HG03439 (cell line): ENCODE results near the gene TIMM21.

Experiments used
- ATAC-seq: cut with Tn5 transposase; IDR thresholded peaks from one replicate; pipeline ENCODE4 v1.9.1; 2021; ENCODE audit warnings: mild to moderate bottlenecking, moderate library complexity; ENCODE audit not compliant: unreplicated experiment

TIMM21 gene

GRCh38 chr18:74147779-74148542, at the start of gene TIMM21, which contains the start of gene FBXO15:
TSS of gene TIMM21 (plus strand) at chr18:74148523. CDS start at chr18:74148809, 286 bp downstream.
TSS of gene FBXO15 (minus strand) at chr18:74147834. CDS start at chr18:74147785, 49 bp downstream.
- ATAC-seq: peak; percentile 92

GRCh38 chr18:74108460-74108859, 39.9 kb upstream of the TIMM21 start:
- ATAC-seq: no peak

GRCh38 chr18:74110149-74110548, 38.2 kb upstream of the TIMM21 start:
- no peak for ATAC-seq

- no peak for ATAC-seq
Measured at GRCh38 chr18:74110976-74111375, 37.3 kb upstream of the TIMM21 start.

- no peak for ATAC-seq
Measured at GRCh38 chr18:74113711-74114110, 34.6 kb upstream of the TIMM21 start.

- ATAC-seq: no peak
Measured at GRCh38 chr18:74114116-74114515, 34.2 kb upstream of the TIMM21 start.

GRCh38 chr18:74115046-74115445, 33.3 kb upstream of the TIMM21 start:
- no peak for ATAC-seq

- ATAC-seq: no peak
Measured at GRCh38 chr18:74116633-74117554, 31.4 kb upstream of the TIMM21 start.

- no peak for ATAC-seq
Measured at GRCh38 chr18:74123200-74123599, 25.1 kb upstream of the TIMM21 start.

- ATAC-seq: no peak
Measured at GRCh38 chr18:74124642-74125041, 23.7 kb upstream of the TIMM21 start.

GRCh38 chr18:74126684-74127655, 21.4 kb upstream of the TIMM21 start:
- ATAC-seq: no peak

- ATAC-seq: no peak
Measured at GRCh38 chr18:74128159-74128558, 20.2 kb upstream of the TIMM21 start.

- ATAC-seq: no peak
Measured at GRCh38 chr18:74131124-74131523, 17.2 kb upstream of the TIMM21 start.

- no peak for ATAC-seq
Measured at GRCh38 chr18:74132201-74132600, 16.1 kb upstream of the TIMM21 start.

- ATAC-seq: no peak
Measured at GRCh38 chr18:74137920-74138538, 10.3 kb upstream of the TIMM21 start.

GRCh38 chr18:74139411-74139810, 8.9 kb upstream of the TIMM21 start:
- ATAC-seq: no peak

- ATAC-seq: peak; percentile 62
Measured at GRCh38 chr18:74139888-74140287, 8.4 kb upstream of the TIMM21 start.

- ATAC-seq: no peak
Measured at GRCh38 chr18:74140582-74140981, 7.7 kb upstream of the TIMM21 start.

- ATAC-seq: no peak
Measured at GRCh38 chr18:74141667-74142066, 6.7 kb upstream of the TIMM21 start.

- no peak for ATAC-seq
Measured at GRCh38 chr18:74142252-74142651, 6.1 kb upstream of the TIMM21 start.
